SK-N-SH (cell line): Measurements from ENCODE around the gene IL17RB. TPM values are rescaled to one million over a fixed set of nuclear protein-coding genes. Genes with fewer than 3 reads are reported as not detected.

Source experiments
- CTCF ChIA-PET: fragments of 300-600, 350-600 bp; formaldehyde crosslinking; extraction: SDS; loops from one replicate; lab custom pipeline; 2021; lab: Yijun Ruan, JAX
- POLR2A ChIA-PET: fragments of 350-600 bp; sonication (Branson Sonifier 250); formaldehyde crosslinking; extraction: SDS; loops from one replicate; lab custom pipeline; 2020; ENCODE audit warnings: antibody characterized with exemption, inconsistent platforms; lab: Yijun Ruan, JAX
- DNase-seq: peaks from one replicate; pipeline ENCODE4 v3.0.0; 2012
- H2AFZ ChIP-seq: fragments of 200-600 bp; sonication (generic); 2 replicates; pipeline ENCODE4 v1.8.1; 2016; ENCODE audit warnings: antibody characterized with exemption, mild to moderate bottlenecking, low read depth
- H3F3A ChIP-seq: fragments of 200-600 bp; sonication (generic); replicated peaks from 2 replicates; pipeline ENCODE3; 2016; ENCODE audit warnings: antibody characterized with exemption, mild to moderate bottlenecking; ENCODE audit not compliant: insufficient read depth
- H3K27ac ChIP-seq, 2 experiments: fragments of 200-500 bp in 1 of 2; fragments of 200-600 bp in 1 of 2; sonication (Bioruptor generic) in 1 of 2; sonication (generic), shearing (Covaris generic) in 1 of 2; 2 replicates each; pipeline versions ENCODE4 v1.5.1 to v1.6.1; 2014 to 2016; ENCODE audit warnings: low read depth in 2 of 2, inconsistent platforms in 1 of 2, low read length in 1 of 2, mild to moderate bottlenecking in 1 of 2, mixed read lengths in 1 of 2
- H3K27me3 ChIP-seq: fragments of 200-600 bp; sonication (generic), shearing (Covaris generic); 2 replicates; pipeline ENCODE4 v1.6.1; 2016; ENCODE audit warnings: mixed run types; ENCODE audit not compliant: insufficient read depth
- H3K36me3 ChIP-seq, 2 experiments: fragments of 200-500 bp in 1 of 2; fragments of 200-600 bp in 1 of 2; sonication (Bioruptor generic) in 1 of 2; sonication (generic) in 1 of 2; replicated peaks in 1 of 2; 2 replicates each; pipeline versions ENCODE3 to v1.5.1; 2014 to 2016; ENCODE audit warnings: low read length in 1 of 2, mild to moderate bottlenecking in 1 of 2; ENCODE audit not compliant: insufficient read depth in 2 of 2, control insufficient read depth in 1 of 2
- H3K4me1 ChIP-seq, 2 experiments: fragments of 200-500 bp in 1 of 2; fragments of 200-600 bp in 1 of 2; sonication (Bioruptor generic) in 1 of 2; sonication (generic), shearing (Covaris generic) in 1 of 2; 2 replicates each; pipeline versions ENCODE4 v1.5.1 to v1.6.1; 2014 to 2016; ENCODE audit warnings: low read depth in 1 of 2, low read length in 1 of 2, mixed run types in 1 of 2; ENCODE audit not compliant: insufficient read depth in 2 of 2, control insufficient read depth in 1 of 2
- H3K4me2 ChIP-seq: fragments of 200-600 bp; sonication (generic), shearing (Covaris generic); 2 replicates; pipeline ENCODE4 v1.6.1; 2017; ENCODE audit warnings: mixed run types
- H3K4me3 ChIP-seq, 2 experiments: fragments of 200-500 bp in 1 of 2; fragments of 200-600 bp in 1 of 2; sonication (Bioruptor generic) in 1 of 2; sonication (generic), shearing (Covaris generic) in 1 of 2; 2 replicates each; pipeline versions ENCODE4 v1.5.1 to v1.8.1; 2014 to 2016; ENCODE audit warnings: low read depth in 2 of 2, inconsistent platforms in 1 of 2, low read length in 1 of 2, mild to moderate bottlenecking in 1 of 2, mixed read lengths in 1 of 2, moderate library complexity in 1 of 2
- H3K79me2 ChIP-seq: fragments of 200-600 bp; sonication (generic); 2 replicates; pipeline ENCODE4 v1.8.1; 2017; ENCODE audit warnings: mild to moderate bottlenecking; ENCODE audit not compliant: insufficient read depth
- H3K9ac ChIP-seq: fragments of 200-600 bp; sonication (generic); 2 replicates; pipeline ENCODE4 v1.6.1; 2017; ENCODE audit warnings: mixed run types
- H3K9me2 ChIP-seq: fragments of 200-600 bp; sonication (generic); 2 replicates; pipeline ENCODE4 v1.6.1; 2017; ENCODE audit warnings: mixed run types
- H3K9me3 ChIP-seq: fragments of 200-600 bp; sonication (generic); 2 replicates; pipeline ENCODE4 v1.6.1; 2017; ENCODE audit warnings: mixed run types, mild to moderate bottlenecking, moderate library complexity
- H4K20me1 ChIP-seq: fragments of 200-600 bp; sonication (generic); 2 replicates; pipeline ENCODE4 v1.6.1; 2017; ENCODE audit warnings: mild to moderate bottlenecking, mixed run types; ENCODE audit not compliant: insufficient read depth
- CHD2 ChIP-seq: fragments of 150-350 bp; IDR thresholded peaks from 2 replicates; pipeline ENCODE4 v1.6.1; 2018; ENCODE audit warnings: low read length; ENCODE audit not compliant: partially characterized antibody
- ELF1 ChIP-seq: IDR thresholded peaks from 2 replicates; pipeline ENCODE4 v1.4.0; 2012
- EP300 ChIP-seq, 2 experiments: IDR thresholded peaks; 2 replicates each; pipeline versions ENCODE4 v1.4.0 to v1.6.1; 2012; ENCODE audit warnings: borderline replicate concordance in 1 of 2, low read depth in 1 of 2, low read length in 1 of 2
- EZH2phosphoT487 ChIP-seq: fragments of 200-600 bp; sonication (generic); IDR thresholded peaks from 2 replicates; pipeline ENCODE4 v1.6.1; 2017; ENCODE audit warnings: low read depth, mixed run types, mild to moderate bottlenecking, antibody characterized with exemption, moderate library complexity, borderline replicate concordance
- FOSL2 ChIP-seq: IDR thresholded peaks from 2 replicates; pipeline ENCODE4 v1.4.0; 2012; ENCODE audit warnings: low read depth, mild to moderate bottlenecking, moderate library complexity, borderline replicate concordance
- FOXM1 ChIP-seq: IDR thresholded peaks from 2 replicates; pipeline ENCODE4 v1.4.0; 2012; ENCODE audit warnings: low read depth, mild to moderate bottlenecking
- GATA2 ChIP-seq: sonication (generic); formaldehyde crosslinking; IDR thresholded peaks from 2 replicates; pipeline ENCODE4 v1.5.0; 2020; ENCODE audit warnings: mild to moderate bottlenecking, missing genetic modification reagents
- JUND ChIP-seq: IDR thresholded peaks from 2 replicates; pipeline ENCODE4 v1.4.0; 2012
- MEF2A ChIP-seq: IDR thresholded peaks from 2 replicates; pipeline ENCODE4 v1.4.0; 2012; ENCODE audit warnings: low read depth, borderline replicate concordance
- NFIC ChIP-seq: IDR thresholded peaks from 2 replicates; pipeline ENCODE4 v1.4.0; 2012; ENCODE audit warnings: borderline replicate concordance
- POLR2AphosphoS5 ChIP-seq: IDR thresholded peaks from 2 replicates; pipeline ENCODE4 v1.6.1; 2012; ENCODE audit warnings: low read depth, low read length
- RAD21 ChIP-seq: IDR thresholded peaks from 2 replicates; pipeline ENCODE4 v1.6.1; 2012; ENCODE audit warnings: mild to moderate bottlenecking, low read length
- RCOR1 ChIP-seq: fragments of 150-350 bp; IDR thresholded peaks from 2 replicates; pipeline ENCODE4 v1.6.1; 2017; ENCODE audit warnings: antibody characterized with exemption, low read length
- RXRA ChIP-seq: IDR thresholded peaks from 2 replicates; pipeline ENCODE4 v1.4.0; 2012; ENCODE audit warnings: low read depth, mild to moderate bottlenecking, borderline replicate concordance
- SIN3A ChIP-seq: IDR thresholded peaks from 2 replicates; pipeline ENCODE4 v1.6.1; 2012; ENCODE audit warnings: low read depth, mild to moderate bottlenecking, low read length, moderate library complexity, borderline replicate concordance
- TCF12 ChIP-seq: IDR thresholded peaks from 2 replicates; pipeline ENCODE4 v1.4.0; 2012
- WGBS: methylation state at CpG from one replicate; pipeline ENCODE4 v1.1.6; 2017; ENCODE audit warnings: low lambda C conversion rate; 5-methylcytosine and 5-hydroxymethylcytosine counted together
- polyA plus RNA-seq, 3 experiments: library from polyadenylated mRNA; depleted of rRNA; stranded (reverse); fragments of >200 nt; gene quantifications; 2 replicates each; pipeline ENCODE4 v1.2.3, GENCODE V29; 2012
- TF ChIP-seq, protein P1 (sequence below): IDR thresholded peaks from 2 replicates; pipeline ENCODE4 v1.6.1; 2012; ENCODE audit warnings: mild to moderate bottlenecking, low read depth, low read length, moderate library complexity
- TF ChIP-seq, protein P2 (sequence below): IDR thresholded peaks from 2 replicates; pipeline ENCODE4; 2012
- TF ChIP-seq, protein P3 (sequence below): fragments of 150-350 bp; IDR thresholded peaks from 2 replicates; pipeline ENCODE4 v1.6.1; 2017; ENCODE audit warnings: antibody characterized with exemption, low read length, low read depth, borderline replicate concordance
- TF ChIP-seq, protein P4 (sequence below): IDR thresholded peaks from 2 replicates; pipeline ENCODE4 v1.4.0; 2012; ENCODE audit warnings: low read depth
- TF ChIP-seq, protein P5 (sequence below): fragments of 200-600 bp; sonication (generic); IDR thresholded peaks from 2 replicates; pipeline ENCODE4 v1.6.1; 2017; ENCODE audit warnings: antibody characterized with exemption, mild to moderate bottlenecking, moderate library complexity

The IL17RB gene
- polyA plus RNA-seq, 1 of the 3 experiments (the other 2 are of a cell fraction): 0.10 TPM

DNA sequence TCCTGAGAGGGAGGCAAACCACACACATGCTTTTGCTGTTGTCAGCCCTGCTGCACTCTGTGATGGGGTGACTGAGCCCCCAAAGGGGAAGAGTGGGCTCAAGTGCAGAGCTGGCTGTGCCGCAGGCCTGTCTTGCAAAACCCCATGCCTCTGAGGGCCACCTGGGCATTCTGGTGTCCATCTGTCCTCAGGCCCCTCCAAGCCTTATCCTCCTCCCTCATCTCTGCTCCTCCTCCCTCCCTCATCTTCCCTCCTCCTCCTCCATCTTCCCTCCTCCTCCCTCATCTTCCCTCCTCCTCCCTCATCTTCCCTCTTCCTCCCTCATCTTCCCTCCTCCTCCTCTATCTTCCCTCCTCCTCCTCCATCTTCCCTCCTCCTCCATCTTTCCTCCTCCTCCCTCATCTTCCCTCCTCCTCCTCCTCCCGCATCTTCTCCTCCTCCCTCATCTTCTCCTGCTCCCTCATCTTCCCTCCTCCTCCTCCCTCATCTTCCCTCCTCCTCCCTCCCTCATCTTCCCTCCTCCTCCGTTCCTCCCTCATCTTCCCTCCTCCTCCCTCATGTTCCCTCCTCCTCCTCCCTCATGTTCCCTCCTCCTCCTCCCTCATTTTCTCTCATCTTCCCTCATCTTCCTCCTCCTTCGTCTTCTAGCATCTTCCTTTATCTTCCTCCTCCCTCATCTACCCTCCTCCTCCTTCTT, 40.8 kb upstream of the IL17RB start (continued):
- TF ChIP-seq, protein P1, sequence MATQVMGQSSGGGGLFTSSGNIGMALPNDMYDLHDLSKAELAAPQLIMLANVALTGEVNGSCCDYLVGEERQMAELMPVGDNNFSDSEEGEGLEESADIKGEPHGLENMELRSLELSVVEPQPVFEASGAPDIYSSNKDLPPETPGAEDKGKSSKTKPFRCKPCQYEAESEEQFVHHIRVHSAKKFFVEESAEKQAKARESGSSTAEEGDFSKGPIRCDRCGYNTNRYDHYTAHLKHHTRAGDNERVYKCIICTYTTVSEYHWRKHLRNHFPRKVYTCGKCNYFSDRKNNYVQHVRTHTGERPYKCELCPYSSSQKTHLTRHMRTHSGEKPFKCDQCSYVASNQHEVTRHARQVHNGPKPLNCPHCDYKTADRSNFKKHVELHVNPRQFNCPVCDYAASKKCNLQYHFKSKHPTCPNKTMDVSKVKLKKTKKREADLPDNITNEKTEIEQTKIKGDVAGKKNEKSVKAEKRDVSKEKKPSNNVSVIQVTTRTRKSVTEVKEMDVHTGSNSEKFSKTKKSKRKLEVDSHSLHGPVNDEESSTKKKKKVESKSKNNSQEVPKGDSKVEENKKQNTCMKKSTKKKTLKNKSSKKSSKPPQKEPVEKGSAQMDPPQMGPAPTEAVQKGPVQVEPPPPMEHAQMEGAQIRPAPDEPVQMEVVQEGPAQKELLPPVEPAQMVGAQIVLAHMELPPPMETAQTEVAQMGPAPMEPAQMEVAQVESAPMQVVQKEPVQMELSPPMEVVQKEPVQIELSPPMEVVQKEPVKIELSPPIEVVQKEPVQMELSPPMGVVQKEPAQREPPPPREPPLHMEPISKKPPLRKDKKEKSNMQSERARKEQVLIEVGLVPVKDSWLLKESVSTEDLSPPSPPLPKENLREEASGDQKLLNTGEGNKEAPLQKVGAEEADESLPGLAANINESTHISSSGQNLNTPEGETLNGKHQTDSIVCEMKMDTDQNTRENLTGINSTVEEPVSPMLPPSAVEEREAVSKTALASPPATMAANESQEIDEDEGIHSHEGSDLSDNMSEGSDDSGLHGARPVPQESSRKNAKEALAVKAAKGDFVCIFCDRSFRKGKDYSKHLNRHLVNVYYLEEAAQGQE: no peak
- TF ChIP-seq EP300 (IDR thresholded peaks at IDR 0.05; ENCODE audit: borderline replicate concordance in 1 of 2, low read depth in 1 of 2, low read length in 1 of 2) (no peak), RCOR1 (no peak), RXRA (no peak), ELF1 (no peak), SIN3A (no peak)

DNA sequence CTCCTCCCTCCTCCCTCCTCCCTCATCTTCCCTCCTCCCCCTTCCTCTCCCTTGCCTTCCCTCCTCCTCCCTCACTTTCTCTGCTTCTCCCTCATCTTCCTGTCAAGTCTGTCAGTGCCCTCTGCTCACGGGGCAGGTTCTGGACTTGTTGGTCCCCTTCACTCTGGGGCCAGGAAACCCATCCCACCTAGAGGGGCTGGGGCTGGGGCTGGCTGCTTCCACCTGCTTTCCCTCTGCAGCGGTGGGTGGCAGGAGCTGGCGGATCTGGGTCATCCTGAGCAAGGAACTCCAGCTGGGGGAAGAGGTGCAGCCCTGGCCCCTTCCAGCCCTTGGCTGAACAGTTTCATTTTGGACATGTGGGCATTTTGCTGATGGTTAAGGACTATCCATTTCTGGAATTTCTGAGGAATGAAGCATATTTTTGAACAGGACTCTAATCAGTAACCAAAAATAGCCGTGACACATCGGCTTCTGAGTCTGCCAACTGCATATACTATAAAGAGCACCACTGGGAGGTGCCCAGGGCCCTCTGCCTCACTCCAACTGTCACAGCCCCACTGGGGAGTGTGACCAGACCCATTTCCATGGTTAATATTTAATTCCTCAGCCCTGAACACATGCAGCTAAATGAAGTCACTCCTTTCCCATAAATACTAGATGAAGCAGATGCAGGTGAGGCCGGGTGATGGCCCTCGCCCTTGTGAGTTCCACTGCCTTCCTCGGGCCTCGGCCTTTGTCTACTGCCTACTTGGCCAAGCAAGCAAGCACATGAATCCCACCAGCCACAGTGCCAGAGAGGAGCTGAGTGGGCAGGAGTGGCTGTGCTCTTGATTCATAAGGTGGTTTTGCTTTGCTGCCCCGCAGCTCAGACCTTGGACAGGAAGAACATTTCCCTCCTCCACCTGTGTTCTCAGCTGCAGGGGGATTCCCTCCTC, 39.9 kb upstream of the IL17RB start:
- POLR2A ChIA-PET: no interaction called here
- DNase-seq: no peak
- Histone ChIP-seq H3K9me2 (no peaks in the 10 kb centered on the region), H2AFZ (peak overlapping the region; percentile 78; the same call in 1 of the 2 replicates), H3F3A (no peaks in the 10 kb centered on the region), H3K9ac (peak overlapping the region; percentile 57; the same call in 1 of the 2 replicates), H3K27me3 (no peaks in the 10 kb centered on the region), H3K4me2 (peak overlapping the region; percentile 71), H3K27ac (peak overlapping the region in 1 of 2 experiments; percentile 76; a peak in 2 of 4 replicates), H3K4me3 (no peak overlapping the region), H3K79me2 (no peaks in the 10 kb centered on the region), H4K20me1 (no peaks in the 10 kb centered on the region), H3K4me1 (peaks cover 18 to 26% of the 10 kb centered on the region in 2 experiments; a peak in 3 of 4 replicates), H3K36me3 (no peaks in the 10 kb centered on the region), H3K9me3 (no peaks in the 10 kb centered on the region)
- CTCF ChIA-PET: no interaction called here
- WGBS: 70% methylated on average over 8 of the region's 10 CpGs
- no peak for TF ChIP-seq GATA2
- TF ChIP-seq, protein P2, sequence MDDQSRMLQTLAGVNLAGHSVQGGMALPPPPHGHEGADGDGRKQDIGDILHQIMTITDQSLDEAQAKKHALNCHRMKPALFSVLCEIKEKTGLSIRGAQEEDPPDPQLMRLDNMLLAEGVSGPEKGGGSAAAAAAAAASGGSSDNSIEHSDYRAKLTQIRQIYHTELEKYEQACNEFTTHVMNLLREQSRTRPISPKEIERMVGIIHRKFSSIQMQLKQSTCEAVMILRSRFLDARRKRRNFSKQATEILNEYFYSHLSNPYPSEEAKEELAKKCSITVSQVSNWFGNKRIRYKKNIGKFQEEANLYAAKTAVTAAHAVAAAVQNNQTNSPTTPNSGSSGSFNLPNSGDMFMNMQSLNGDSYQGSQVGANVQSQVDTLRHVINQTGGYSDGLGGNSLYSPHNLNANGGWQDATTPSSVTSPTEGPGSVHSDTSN: peak; percentile 29; the same call in 1 of the 2 replicates
- TF ChIP-seq EP300 (IDR thresholded peaks at IDR 0.05; ENCODE audit: borderline replicate concordance in 1 of 2, low read depth in 1 of 2, low read length in 1 of 2): no peak
- TF ChIP-seq POLR2AphosphoS5: no peak
- TF ChIP-seq, protein P3, sequence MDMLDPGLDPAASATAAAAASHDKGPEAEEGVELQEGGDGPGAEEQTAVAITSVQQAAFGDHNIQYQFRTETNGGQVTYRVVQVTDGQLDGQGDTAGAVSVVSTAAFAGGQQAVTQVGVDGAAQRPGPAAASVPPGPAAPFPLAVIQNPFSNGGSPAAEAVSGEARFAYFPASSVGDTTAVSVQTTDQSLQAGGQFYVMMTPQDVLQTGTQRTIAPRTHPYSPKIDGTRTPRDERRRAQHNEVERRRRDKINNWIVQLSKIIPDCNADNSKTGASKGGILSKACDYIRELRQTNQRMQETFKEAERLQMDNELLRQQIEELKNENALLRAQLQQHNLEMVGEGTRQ: no peak
- peak; percentile 43 for TF ChIP-seq NFIC
- no peak for TF ChIP-seq RAD21
- TF ChIP-seq SIN3A: no peak
- TF ChIP-seq, protein P4, sequence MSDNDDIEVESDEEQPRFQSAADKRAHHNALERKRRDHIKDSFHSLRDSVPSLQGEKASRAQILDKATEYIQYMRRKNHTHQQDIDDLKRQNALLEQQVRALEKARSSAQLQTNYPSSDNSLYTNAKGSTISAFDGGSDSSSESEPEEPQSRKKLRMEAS: 0 out of 2 replicates have a peak, but pooled peaks have one; percentile 18
- TF ChIP-seq FOXM1: no peak
- TF ChIP-seq, protein P5, sequence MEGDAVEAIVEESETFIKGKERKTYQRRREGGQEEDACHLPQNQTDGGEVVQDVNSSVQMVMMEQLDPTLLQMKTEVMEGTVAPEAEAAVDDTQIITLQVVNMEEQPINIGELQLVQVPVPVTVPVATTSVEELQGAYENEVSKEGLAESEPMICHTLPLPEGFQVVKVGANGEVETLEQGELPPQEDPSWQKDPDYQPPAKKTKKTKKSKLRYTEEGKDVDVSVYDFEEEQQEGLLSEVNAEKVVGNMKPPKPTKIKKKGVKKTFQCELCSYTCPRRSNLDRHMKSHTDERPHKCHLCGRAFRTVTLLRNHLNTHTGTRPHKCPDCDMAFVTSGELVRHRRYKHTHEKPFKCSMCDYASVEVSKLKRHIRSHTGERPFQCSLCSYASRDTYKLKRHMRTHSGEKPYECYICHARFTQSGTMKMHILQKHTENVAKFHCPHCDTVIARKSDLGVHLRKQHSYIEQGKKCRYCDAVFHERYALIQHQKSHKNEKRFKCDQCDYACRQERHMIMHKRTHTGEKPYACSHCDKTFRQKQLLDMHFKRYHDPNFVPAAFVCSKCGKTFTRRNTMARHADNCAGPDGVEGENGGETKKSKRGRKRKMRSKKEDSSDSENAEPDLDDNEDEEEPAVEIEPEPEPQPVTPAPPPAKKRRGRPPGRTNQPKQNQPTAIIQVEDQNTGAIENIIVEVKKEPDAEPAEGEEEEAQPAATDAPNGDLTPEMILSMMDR: no peak
- no peak for TF ChIP-seq CHD2
- TF ChIP-seq TCF12: peak; percentile 65
- TF ChIP-seq MEF2A: peak; percentile 99
- no peak for TF ChIP-seq ELF1
- TF ChIP-seq RXRA: no peak
- TF ChIP-seq FOSL2: peak; percentile 71
- TF ChIP-seq EZH2phosphoT487: no peak
- peak; percentile 68 for TF ChIP-seq JUND
